ENCODE data around the gene RAB8B.

The RAB8B gene

GRCh38 chr15:63165166-63165859 is 24.1 kb upstream of the RAB8B start:
- Histone ChIP-seq H3K9me3 (replicated peaks; ENCODE audit: insufficient read depth, low read length) (no peaks in the 10 kb centered on the region), H2AFZ (ENCODE audit: low read length) (no peak overlapping the region), H3K9ac (ENCODE audit: low read length) (no peak overlapping the region), H3F3A (ENCODE audit: insufficient read depth, low read length) (no peaks in the 10 kb centered on the region), H3K4me1 (ENCODE audit: low read length) (no peaks in the 10 kb centered on the region), H3K79me2 (ENCODE audit: low read length) (no peaks in the 10 kb centered on the region), H3K4me3 (ENCODE audit: low read length) (no peak overlapping the region), H3K27me3 (replicated peaks; ENCODE audit: insufficient read depth, low read length) (no peaks in the 10 kb centered on the region), H3K36me3 (replicated peaks; ENCODE audit: insufficient read depth, low read length) (no peaks in the 10 kb centered on the region), H3K27ac (ENCODE audit: low read length) (no peak overlapping the region), H3K4me2 (ENCODE audit: low read depth, low read length) (no peak overlapping the region), H3K9me2 (replicated peaks; ENCODE audit: insufficient read depth, low read length) (no peaks in the 10 kb centered on the region), H4K20me1 (ENCODE audit: insufficient read depth, low read length) (no peaks in the 10 kb centered on the region)
- TF ChIP-seq EZH2phosphoT487 (IDR thresholded peaks at IDR 0.05; ENCODE audit: low read length) (no peak), EZH2 (optimal IDR thresholded peaks at IDR 0.05; ENCODE audit: low read depth, low read length) (no peak)
- DNase-seq: no peak

- no peak overlapping the region for H3K4me2 ChIP-seq (ENCODE audit: low read depth, low read length)
- no peak overlapping the region for H3K9ac ChIP-seq (ENCODE audit: low read length)
- no peaks in the 10 kb centered on the region for H3F3A ChIP-seq (ENCODE audit: insufficient read depth, low read length)
- H3K36me3 ChIP-seq (replicated peaks; ENCODE audit: insufficient read depth, low read length): no peaks in the 10 kb centered on the region
- H3K27ac ChIP-seq (ENCODE audit: low read length): no peak overlapping the region
- TF ChIP-seq EZH2phosphoT487 (IDR thresholded peaks at IDR 0.05; ENCODE audit: low read length) (no peak), EZH2 (optimal IDR thresholded peaks at IDR 0.05; ENCODE audit: low read depth, low read length) (no peak), CTCF (IDR thresholded peaks at IDR 0.05; ENCODE audit: low read length) (peak; percentile 24; the same call in 1 of the 2 replicates)
- DNase-seq: peak; percentile 18
- no peaks in the 10 kb centered on the region for H3K4me1 ChIP-seq (ENCODE audit: low read length)
- no peaks in the 10 kb centered on the region for H3K27me3 ChIP-seq (replicated peaks; ENCODE audit: insufficient read depth, low read length)
- H4K20me1 ChIP-seq (ENCODE audit: insufficient read depth, low read length): no peaks in the 10 kb centered on the region
- no peaks in the 10 kb centered on the region for H3K79me2 ChIP-seq (ENCODE audit: low read length)
- H2AFZ ChIP-seq (ENCODE audit: low read length): no peak overlapping the region
- no peaks in the 10 kb centered on the region for H3K9me2 ChIP-seq (replicated peaks; ENCODE audit: insufficient read depth, low read length)
- H3K4me3 ChIP-seq (ENCODE audit: low read length): no peak overlapping the region
- H3K9me3 ChIP-seq (replicated peaks; ENCODE audit: insufficient read depth, low read length): no peaks in the 10 kb centered on the region
Measured at GRCh38 chr15:63166219-63166618, 23.2 kb upstream of the RAB8B start.

GRCh38 chr15:63169788-63170187 is 19.6 kb upstream of the RAB8B start:
- Histone ChIP-seq H2AFZ (ENCODE audit: low read length) (no peak overlapping the region), H3K4me1 (ENCODE audit: low read length) (no peaks in the 10 kb centered on the region), H3F3A (ENCODE audit: insufficient read depth, low read length) (no peaks in the 10 kb centered on the region)

More at GRCh38 chr15:63169788-63170187, 19.6 kb upstream of the RAB8B start:
- Histone ChIP-seq H3K4me3 (ENCODE audit: low read length) (no peak overlapping the region), H3K27me3 (replicated peaks; ENCODE audit: insufficient read depth, low read length) (no peaks in the 10 kb centered on the region), H3K9me3 (replicated peaks; ENCODE audit: insufficient read depth, low read length) (no peaks in the 10 kb centered on the region), H3K9me2 (replicated peaks; ENCODE audit: insufficient read depth, low read length) (no peaks in the 10 kb centered on the region), H3K27ac (ENCODE audit: low read length) (no peak overlapping the region), H4K20me1 (ENCODE audit: insufficient read depth, low read length) (no peaks in the 10 kb centered on the region), H3K9ac (ENCODE audit: low read length) (no peak overlapping the region), H3K79me2 (ENCODE audit: low read length) (no peaks in the 10 kb centered on the region), H3K36me3 (replicated peaks; ENCODE audit: insufficient read depth, low read length) (no peaks in the 10 kb centered on the region), H3K4me2 (ENCODE audit: low read depth, low read length) (no peak overlapping the region)
- TF ChIP-seq EZH2phosphoT487 (IDR thresholded peaks at IDR 0.05; ENCODE audit: low read length) (no peak), CTCF (IDR thresholded peaks at IDR 0.05; ENCODE audit: low read length) (no peak), EZH2 (optimal IDR thresholded peaks at IDR 0.05; ENCODE audit: low read depth, low read length) (no peak)
- DNase-seq: no peak

All from MM.1S (cell line).